Activated naive CD8-positive, alpha-beta T cell treated with anti-CD3 and anti-CD28 coated beads, Interleukin-2, amount 10 ng/mL, durations not matched to agents 7 days and 5 days (primary cell): ENCODE results near the gene ISG20L2. TPM values are rescaled to one million over a fixed set of nuclear protein-coding genes. Genes with fewer than 3 reads are reported as not detected.

Experiments used
- ATAC-seq: fragments of 150-1000 bp; cut with Tn5 transposase; one replicate; pipeline ENCODE4 v1.10.0; 2021; ENCODE audit warnings: low read depth, moderate library complexity
- POLR2A ChIA-PET: fragments of 350-600 bp; sonication (Branson Sonifier 250); formaldehyde crosslinking; loops from one replicate; lab custom pipeline; 2021; ENCODE audit warnings: antibody characterized with exemption; lab: Charles Lee
- DNase-seq: peaks from one replicate; pipeline ENCODE4 v3.0.0; 2021
- H3K27ac Mint-ChIP-seq: one replicate; pipeline ENCODE4 v1.8.0; 2022; ENCODE audit warnings: mild to moderate bottlenecking, mixed read lengths
- H3K27me3 Mint-ChIP-seq: one replicate; pipeline ENCODE4 v1.8.0; 2022; ENCODE audit warnings: mild to moderate bottlenecking, moderate library complexity, mixed read lengths
- H3K36me3 Mint-ChIP-seq: one replicate; pipeline ENCODE4 v1.8.0; 2021; ENCODE audit warnings: mild to moderate bottlenecking, mixed read lengths
- H3K4me1 Mint-ChIP-seq: one replicate; pipeline ENCODE4 v1.8.0; 2021; ENCODE audit warnings: mixed read lengths
- H3K4me3 Mint-ChIP-seq: one replicate; pipeline ENCODE4 v1.8.0; 2022; ENCODE audit warnings: mild to moderate bottlenecking, moderate library complexity, mixed read lengths
- H3K9me3 Mint-ChIP-seq: one replicate; pipeline ENCODE4 v1.8.0; 2021; ENCODE audit warnings: mixed read lengths
- total RNA-seq, 2 experiments: library from RNA; stranded (reverse); gene quantifications; one replicate each; pipeline ENCODE4 v1.2.3, GENCODE V29; 2021

ISG20L2 gene
- total RNA-seq, 2 experiments from 2014 or later: 44.1 to 47.1 TPM

DNA sequence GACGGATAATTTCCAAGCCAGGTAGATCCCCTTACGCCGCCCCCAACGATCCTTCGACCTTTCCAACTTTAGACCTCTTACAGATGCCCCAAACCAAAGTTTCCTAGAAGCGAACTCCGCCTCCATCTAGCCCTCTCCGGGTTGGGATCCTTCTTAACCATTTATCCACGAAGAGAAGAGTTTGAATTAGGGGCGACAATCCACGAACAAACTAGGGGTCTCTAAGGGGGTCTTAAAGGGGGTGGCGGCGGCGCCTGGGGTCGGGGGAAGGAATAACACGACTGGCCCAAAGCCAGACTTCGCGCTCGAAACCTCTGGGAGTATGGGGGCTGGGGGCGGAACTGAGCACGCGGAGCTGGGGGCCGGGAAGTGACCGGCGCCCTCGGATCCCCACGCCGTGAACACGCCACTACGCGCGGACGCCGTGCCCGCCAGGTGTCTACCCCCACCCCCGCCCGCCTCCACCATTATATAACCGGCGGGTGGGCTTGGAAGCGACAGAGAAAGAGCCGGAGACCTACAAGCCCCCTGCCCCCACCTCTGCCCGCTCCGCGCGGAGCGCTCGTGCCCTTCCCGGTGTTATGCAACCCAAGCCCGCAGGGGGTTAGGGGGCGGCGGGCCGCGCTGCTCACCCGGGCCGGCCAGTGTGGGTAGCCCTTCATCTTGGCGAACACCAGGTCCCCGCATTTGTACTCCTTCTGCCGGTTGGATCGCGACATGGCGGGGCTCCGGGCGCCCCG is 22.3 kb upstream of the ISG20L2 start:
- no peaks in the 10 kb centered on the region for H3K9me3 Mint-ChIP-seq
- peak overlapping the region; percentile 93 for H3K27ac Mint-ChIP-seq
- peaks cover 44% of the 10 kb centered on the region for H3K4me1 Mint-ChIP-seq
- peaks cover 19% of the 10 kb centered on the region for H3K36me3 Mint-ChIP-seq
- no peaks in the 10 kb centered on the region for H3K27me3 Mint-ChIP-seq
- POLR2A ChIA-PET: interaction anchor here (0.6 to 5.7 kb wide), 9 partner anchors 9 to 189 kb away, joined by 3 to 69 read pairs (median 6); partner anchors contain the start of genes ISG20L2, METTL25B, MRPL24 and NTRK1
- DNase-seq: peak; percentile 69
- peak; percentile 21 for ATAC-seq
- peak overlapping the region; percentile 99 for H3K4me3 Mint-ChIP-seq

DNA sequence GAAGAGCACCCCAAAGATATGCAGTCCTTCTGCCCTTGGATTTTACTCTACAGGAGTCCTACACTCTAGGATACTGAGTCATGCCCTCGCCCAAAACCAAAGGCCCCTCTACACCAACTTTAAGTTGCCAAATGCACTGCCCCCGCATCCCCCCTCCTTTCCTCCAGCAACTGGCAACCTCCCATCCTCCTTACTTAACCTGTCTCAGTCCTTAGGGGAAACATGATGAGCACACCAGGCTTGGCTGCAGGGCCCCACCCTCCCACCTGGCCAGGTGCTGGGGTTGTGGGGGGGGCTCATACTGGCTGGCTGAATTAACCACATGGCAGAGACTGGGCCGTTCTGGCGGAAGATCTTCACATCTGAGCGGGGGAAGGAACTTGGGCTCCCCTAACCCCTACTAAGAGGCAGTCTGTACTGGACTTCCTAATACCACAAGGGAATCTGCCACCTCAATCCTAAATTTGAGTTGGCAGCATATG is 21.7 kb upstream of the ISG20L2 start:
- POLR2A ChIA-PET: interaction anchor here (0.6 to 5.7 kb wide), 5 partner anchors 9 to 844 kb away, joined by 3 to 69 read pairs (median 67); partner anchors contain the start of genes ISG20L2, METTL25B, MRPL24 and NTRK1
- Mint-ChIP-seq H3K4me1 (peaks cover 51% of the 10 kb centered on the region), H3K9me3 (no peaks in the 10 kb centered on the region), H3K27me3 (no peaks in the 10 kb centered on the region), H3K4me3 (peak overlapping the region; percentile 99), H3K27ac (peak overlapping the region; percentile 93), H3K36me3 (peaks cover 23% of the 10 kb centered on the region)
- ATAC-seq (no peak), DNase-seq (peak; percentile 47)

DNA sequence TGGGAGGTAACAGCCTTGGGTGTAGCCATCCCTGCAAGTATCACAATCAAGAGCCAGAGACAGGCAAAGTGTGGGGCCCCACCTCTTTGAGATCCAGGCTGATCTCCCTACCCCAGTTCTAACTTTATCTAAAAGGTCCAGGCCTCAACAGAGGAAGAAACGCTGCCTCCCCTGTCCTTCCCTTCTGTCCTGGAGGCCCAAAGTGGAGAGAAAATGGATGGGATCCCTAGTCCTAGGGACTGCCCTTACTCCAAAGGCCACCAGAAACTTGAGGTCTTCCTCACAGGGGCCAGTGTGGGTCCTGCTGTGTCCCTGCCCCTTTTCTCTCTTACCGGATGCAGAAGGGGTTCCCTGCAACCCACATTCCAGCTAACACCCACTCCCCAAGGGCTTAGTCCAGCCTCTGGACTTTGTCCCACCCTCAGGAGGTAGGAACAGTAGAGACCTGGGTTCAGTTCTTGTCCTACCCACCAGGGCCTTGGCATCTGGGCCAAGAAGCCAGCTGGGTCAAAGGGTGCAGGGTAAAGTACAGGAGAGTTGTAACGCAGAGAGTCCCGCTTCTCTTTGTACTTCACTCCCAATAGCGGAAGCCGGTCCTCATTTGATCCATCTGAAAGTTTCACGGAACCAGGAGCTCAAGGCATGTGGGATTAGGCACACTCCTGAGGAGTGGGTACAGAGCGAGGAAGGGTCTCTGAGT is 21.0 kb upstream of the ISG20L2 start:
- Mint-ChIP-seq H3K36me3 (peaks cover 21% of the 10 kb centered on the region), H3K27ac (peak overlapping the region; percentile 93), H3K27me3 (no peaks in the 10 kb centered on the region), H3K4me3 (peak overlapping the region; percentile 99), H3K9me3 (no peaks in the 10 kb centered on the region), H3K4me1 (peaks cover 54% of the 10 kb centered on the region)
- DNase-seq (no peak), ATAC-seq (no peak)
- POLR2A ChIA-PET: interaction anchor here (0.6 to 5.7 kb wide), 4 partner anchors 8 to 844 kb away, joined by 3 to 69 read pairs (median 36); partner anchors contain the start of genes MRPL24, NTRK1 and PRCC

DNA sequence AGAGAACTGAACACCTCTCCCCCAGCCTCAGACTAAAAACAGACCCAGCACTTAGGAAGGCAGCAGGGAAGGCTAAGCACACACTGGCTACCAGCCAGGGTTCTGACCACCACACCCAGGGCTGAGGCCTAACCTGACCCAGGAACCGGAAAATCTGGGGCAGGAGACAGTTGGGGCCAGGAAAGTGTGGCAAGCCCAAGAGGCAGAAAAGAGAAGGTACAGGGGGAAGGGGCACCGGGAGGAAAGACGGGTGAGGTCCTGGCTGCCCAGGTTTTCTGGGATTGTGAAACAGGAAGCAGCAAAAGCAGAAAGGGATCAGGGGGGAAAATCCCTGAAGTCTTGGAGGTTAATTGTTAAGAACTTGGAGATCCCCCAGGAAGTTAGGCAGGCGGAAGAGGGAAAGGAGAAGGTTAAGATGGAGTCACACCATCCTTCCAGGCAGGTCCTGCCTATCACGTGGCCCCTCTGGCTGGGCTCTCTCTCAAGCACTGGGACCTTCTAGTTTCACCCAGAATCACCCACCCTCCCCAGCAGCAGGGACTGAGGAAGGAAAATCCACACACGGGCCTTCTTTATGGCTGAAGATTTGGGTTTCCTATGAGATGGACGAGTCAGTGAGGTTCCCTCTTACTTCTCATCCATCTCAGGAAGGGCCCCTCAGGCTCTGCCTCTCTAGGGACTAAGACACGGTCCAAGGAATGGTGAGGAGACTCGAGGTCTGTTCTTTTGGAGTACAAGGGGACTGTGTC is 20.3 kb upstream of the ISG20L2 start:
- no peak for ATAC-seq
- POLR2A ChIA-PET: interaction anchor here (2.9 to 5.7 kb wide), 2 partner anchors 17 to 20 kb away, joined by 15 to 67 read pairs; partner anchors contain the start of genes ISG20L2, METTL25B and PRCC
- Mint-ChIP-seq H3K4me1 (peaks cover 54% of the 10 kb centered on the region), H3K9me3 (no peaks in the 10 kb centered on the region), H3K36me3 (peaks cover 20% of the 10 kb centered on the region), H3K4me3 (peak overlapping the region; percentile 99), H3K27ac (peak overlapping the region; percentile 93), H3K27me3 (no peaks in the 10 kb centered on the region)
- no peak for DNase-seq

DNA sequence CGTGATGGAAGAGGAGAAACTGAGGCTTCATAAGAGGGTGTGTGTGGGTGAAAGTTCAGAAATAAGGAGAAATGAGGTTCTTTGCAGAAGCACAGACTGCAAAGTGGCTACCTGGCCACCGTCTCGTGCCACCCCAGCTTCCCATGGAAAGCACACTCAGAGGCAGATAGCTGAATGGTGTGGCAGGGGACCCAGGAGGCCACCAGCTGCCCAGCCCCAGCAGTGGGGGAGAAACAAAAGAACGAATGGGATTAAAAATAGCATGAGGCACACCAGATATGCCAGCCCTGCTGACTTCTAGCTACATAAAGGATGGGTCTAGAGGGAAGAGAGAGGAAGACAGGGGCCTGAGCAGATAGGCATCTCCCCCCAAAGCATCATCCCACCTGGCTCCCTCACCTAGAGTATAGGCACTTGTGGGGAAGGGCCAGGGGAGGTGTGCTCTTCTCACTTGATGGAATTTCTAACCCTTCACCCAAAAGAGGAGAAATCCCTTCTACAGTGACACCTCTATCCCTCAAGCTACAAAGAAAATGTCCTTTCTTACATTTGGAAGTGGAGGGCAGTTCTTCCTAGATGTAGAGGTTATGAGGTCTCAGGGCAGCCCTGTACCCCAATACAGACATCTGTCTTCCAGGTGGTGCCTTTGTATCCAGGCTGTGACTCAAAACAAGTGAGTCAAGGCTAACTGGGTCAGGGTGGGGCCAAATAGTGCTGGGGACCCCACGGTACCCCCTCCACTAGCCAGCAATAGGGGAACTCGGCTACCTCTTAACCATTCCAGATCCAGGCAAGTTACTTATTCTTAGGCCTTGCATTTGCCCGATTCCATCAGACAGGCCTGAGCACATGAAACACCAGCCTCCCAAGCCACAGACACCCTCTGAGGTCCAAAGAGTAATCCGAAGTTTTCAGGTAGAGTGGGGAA is 19.4 kb upstream of the ISG20L2 start:
- POLR2A ChIA-PET: interaction anchor here (0.6 to 2.9 kb wide), 5 partner anchors 19 to 1498 kb away, joined by 3 to 15 read pairs (median 4); partner anchors contain the start of genes ISG20L2, METTL25B and PRCC
- peaks cover 51% of the 10 kb centered on the region for H3K4me1 Mint-ChIP-seq
- DNase-seq (no peak), ATAC-seq (no peak)
- peaks cover 26% of the 10 kb centered on the region for H3K36me3 Mint-ChIP-seq
- no peaks in the 10 kb centered on the region for H3K9me3 Mint-ChIP-seq
- peak overlapping the region; percentile 99 for H3K4me3 Mint-ChIP-seq
- no peaks in the 10 kb centered on the region for H3K27me3 Mint-ChIP-seq
- peak overlapping the region; percentile 93 for H3K27ac Mint-ChIP-seq

DNA sequence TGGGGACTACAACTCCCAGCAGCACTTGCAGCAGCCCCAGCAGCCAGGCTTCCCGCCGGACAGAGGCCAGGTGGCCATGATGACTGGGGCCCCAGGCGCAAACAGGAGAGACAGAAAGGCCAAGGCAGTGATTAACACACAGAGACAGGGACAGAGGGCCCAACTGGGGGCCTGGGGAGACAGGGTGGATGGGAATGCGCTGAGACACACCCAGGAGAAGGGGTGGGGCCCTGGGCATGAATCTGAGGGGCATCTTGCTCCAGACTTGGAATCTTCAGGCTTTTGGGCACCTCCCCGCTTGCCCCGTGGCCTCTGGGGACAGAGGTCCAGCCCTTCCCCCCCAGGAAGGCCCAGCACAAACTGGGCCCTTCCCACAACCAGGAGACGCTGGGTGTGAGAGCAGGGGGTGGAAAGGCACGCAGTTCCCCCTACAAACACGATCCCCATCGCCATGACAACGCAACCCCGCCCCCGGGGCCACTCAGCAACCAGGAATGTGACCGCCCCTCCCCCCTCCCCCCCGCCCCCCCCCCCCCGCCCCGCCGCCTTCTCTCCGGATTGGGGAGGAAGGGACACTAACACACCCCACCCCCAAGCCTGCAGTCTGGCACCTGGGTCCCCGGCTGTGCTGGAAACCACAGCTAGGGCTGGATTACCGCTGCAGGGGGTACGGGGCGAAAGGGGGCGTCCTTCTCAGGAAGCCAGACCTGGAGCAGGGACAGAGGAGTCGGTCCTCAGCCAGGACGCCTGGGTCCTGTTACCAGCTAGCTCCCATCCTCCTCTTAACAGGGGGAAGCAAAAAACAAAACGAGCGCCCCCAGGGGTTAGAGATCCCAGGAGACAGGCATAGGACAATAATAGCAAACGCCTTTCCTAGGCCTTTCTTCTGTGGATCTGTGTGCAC is 18.4 kb upstream of the ISG20L2 start:
- H3K27ac Mint-ChIP-seq: peak overlapping the region; percentile 93
- peaks cover 31% of the 10 kb centered on the region for H3K36me3 Mint-ChIP-seq
- peak; percentile 59 for DNase-seq
- peak overlapping the region; percentile 99 for H3K4me3 Mint-ChIP-seq
- H3K27me3 Mint-ChIP-seq: no peaks in the 10 kb centered on the region
- ATAC-seq: no peak
- no peaks in the 10 kb centered on the region for H3K9me3 Mint-ChIP-seq
- POLR2A ChIA-PET: interaction anchor here (0.6 to 2.9 kb wide), 6 partner anchors 19 to 1497 kb away, joined by 3 to 15 read pairs (median 4); partner anchors contain the start of genes ISG20L2, METTL25B and PRCC
- H3K4me1 Mint-ChIP-seq: peaks cover 50% of the 10 kb centered on the region

DNA sequence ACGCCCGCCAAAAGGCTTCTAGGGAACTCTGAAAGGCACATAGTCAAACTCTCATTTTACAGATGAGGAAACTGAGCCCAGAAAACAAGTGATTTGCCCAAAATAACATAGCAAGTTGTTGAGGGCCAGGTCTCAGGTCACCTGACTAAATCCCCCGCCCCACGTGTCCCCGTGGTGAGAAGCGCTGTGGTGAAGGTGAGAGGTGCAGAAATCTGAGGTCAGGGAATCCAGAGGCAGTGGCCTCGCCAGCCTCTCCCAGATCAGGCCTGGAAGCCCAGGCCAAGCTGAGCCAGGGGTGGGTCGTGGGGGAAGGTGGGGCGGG is 17.8 kb upstream of the ISG20L2 start:
- peaks cover 54% of the 10 kb centered on the region for H3K4me1 Mint-ChIP-seq
- H3K9me3 Mint-ChIP-seq: no peaks in the 10 kb centered on the region
- ATAC-seq: no peak
- DNase-seq: no peak
- peak overlapping the region; percentile 91 for H3K27ac Mint-ChIP-seq
- peaks cover 33% of the 10 kb centered on the region for H3K36me3 Mint-ChIP-seq
- POLR2A ChIA-PET: interaction anchor here (1.0 to 2.9 kb wide), 3 partner anchors 18 to 24 kb away, joined by 3 to 15 read pairs (median 5); partner anchors contain the start of genes ISG20L2, METTL25B and PRCC
- no peak overlapping the region for H3K4me3 Mint-ChIP-seq
- H3K27me3 Mint-ChIP-seq: no peaks in the 10 kb centered on the region

DNA sequence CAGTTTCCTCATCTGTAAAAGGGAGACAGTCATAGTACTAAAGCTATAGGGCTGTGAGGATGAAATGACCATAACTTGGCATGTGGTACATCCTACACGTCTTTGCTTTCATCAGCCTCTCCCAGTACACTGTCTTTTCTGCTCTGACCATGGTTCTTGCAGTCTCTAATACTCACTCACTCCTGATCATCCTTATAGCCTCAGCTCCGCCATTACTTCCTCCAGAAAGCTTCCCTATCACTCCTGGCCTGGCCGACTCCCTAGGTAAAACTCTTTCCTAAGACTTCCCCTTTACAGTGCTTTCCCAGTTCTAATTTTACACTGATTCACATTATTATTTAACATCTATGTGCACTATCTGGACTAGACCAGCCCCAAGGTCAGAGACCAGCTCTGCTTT is 17.3 kb upstream of the ISG20L2 start:
- POLR2A ChIA-PET: interaction anchor here (0.7 to 2.9 kb wide), 3 partner anchors 18 to 25 kb away, joined by 3 to 15 read pairs (median 3); partner anchors contain the start of genes ISG20L2, METTL25B and PRCC
- no peak for ATAC-seq
- DNase-seq: no peak
- Mint-ChIP-seq H3K27me3 (no peaks in the 10 kb centered on the region), H3K36me3 (peaks cover 35% of the 10 kb centered on the region), H3K9me3 (no peaks in the 10 kb centered on the region), H3K27ac (peak overlapping the region; percentile 1), H3K4me1 (peaks cover 55% of the 10 kb centered on the region), H3K4me3 (no peak overlapping the region)

DNA sequence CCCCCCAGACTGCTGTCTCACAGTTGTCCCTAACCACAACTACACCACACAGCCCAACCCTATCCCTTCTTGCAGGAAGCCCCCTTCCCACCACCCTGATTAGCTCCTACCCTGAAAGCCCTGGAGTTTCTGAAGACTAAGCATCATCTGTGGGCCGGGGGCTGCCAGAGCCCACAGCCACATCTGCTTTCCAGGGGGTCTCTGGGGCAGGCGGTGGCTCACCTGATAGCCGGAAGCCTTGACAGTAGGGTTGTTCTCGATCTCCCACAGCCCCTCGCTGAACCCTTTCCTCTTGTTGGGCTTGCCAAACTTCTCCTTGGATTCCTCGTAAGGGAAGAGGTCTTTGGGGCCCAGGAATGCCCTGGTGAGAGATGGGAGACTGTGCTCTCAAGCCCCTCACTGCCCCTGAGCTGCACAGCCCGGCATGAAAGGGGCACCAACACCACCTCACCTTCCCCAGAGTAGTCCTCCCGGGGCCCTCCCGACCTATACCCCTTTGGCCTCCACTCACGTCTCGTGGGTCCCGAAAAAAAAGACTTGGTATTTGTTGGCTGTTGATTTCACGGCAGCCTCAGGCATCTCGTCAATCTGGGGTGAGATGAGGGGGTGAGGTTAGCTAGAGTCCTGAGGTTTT is 16.3 kb upstream of the ISG20L2 start:
- ATAC-seq (no peak), DNase-seq (no peak)
- Mint-ChIP-seq H3K4me1 (peaks cover 53% of the 10 kb centered on the region), H3K36me3 (peaks cover 34% of the 10 kb centered on the region), H3K9me3 (no peaks in the 10 kb centered on the region), H3K27ac (peak overlapping the region; percentile 53), H3K27me3 (no peaks in the 10 kb centered on the region), H3K4me3 (no peak overlapping the region)
- POLR2A ChIA-PET: no interaction called here

DNA sequence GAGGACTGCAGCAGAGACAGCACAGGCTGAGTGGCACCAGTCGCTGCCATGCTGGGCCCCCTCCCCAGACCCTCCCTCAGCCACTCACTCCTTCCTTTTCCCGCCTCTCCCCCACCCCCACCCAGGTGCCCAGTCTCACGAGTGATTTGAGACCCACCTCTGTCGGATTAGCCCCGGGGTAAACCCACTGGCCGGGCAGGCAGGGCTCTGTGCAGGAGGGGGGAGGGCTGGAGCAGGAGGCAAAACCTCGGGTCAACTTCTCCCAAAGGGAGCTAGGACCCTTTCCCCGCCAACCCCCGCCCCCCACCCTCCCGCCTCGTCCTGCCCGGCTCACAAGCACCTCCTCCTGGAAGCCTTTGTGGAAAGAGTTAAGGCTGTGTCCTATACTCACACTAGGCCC is 15.8 kb upstream of the ISG20L2 start:
- peak overlapping the region; percentile 53 for H3K27ac Mint-ChIP-seq
- no peak for DNase-seq

More for the DNA sequence above, 15.8 kb upstream of the ISG20L2 start:
- POLR2A ChIA-PET: no interaction called here
- no peak for ATAC-seq
- peaks cover 31% of the 10 kb centered on the region for H3K36me3 Mint-ChIP-seq
- H3K4me1 Mint-ChIP-seq: peaks cover 49% of the 10 kb centered on the region
- no peaks in the 10 kb centered on the region for H3K9me3 Mint-ChIP-seq
- H3K4me3 Mint-ChIP-seq: no peak overlapping the region
- H3K27me3 Mint-ChIP-seq: no peaks in the 10 kb centered on the region
